ENCODE measurements around the gene ZMYM3. TPM values are rescaled to one million over a fixed set of nuclear protein-coding genes. Genes with fewer than 3 reads are reported as not detected.

Gene ZMYM3
- total and polyA plus RNA-seq, 2 donors (not counting 1 experiment from before 2014, with no cell fraction given): 21.8 to 40.6 TPM

- H3K4me1 ChIP-seq (ENCODE audit: control insufficient read depth in 2 of 2, insufficient read depth in 2 of 2, low read length in 2 of 2): no peaks in the 10 kb centered on the region
- no peaks in the 10 kb centered on the region for H3K27me3 Mint-ChIP-seq
- no peak overlapping the region for H3K9ac ChIP-seq (ENCODE audit: low read length)
- POLR2A ChIA-PET: no interaction called here
- intact Hi-C loops (cut with micrococcal nuclease): no loop called here
- H3K27ac ChIP-seq (ENCODE audit: low read length in 2 of 2): no peak overlapping the region
- H3K27ac Mint-ChIP-seq: no peak overlapping the region
- no peaks in the 10 kb centered on the region for H3K79me2 ChIP-seq (ENCODE audit: control insufficient read depth, insufficient read depth, low read length)
- no peaks in the 10 kb centered on the region for H4K20me1 ChIP-seq (ENCODE audit: control insufficient read depth, insufficient read depth, low read length, poor library complexity, severe bottlenecking)
- WGBS (ENCODE audit: insufficient coverage): no CpG with 5 or more reads among the region's 1 CpG
- no peak overlapping the region for H3K4me2 ChIP-seq (replicated peaks; ENCODE audit: low read depth, low read length, poor library complexity, severe bottlenecking)
- H2AFZ ChIP-seq (ENCODE audit: insufficient read depth, low read depth, low read length, poor library complexity, severe bottlenecking): no peak overlapping the region
- no peak overlapping the region for H3K4me3 Mint-ChIP-seq
- DNase-seq (no peak), ATAC-seq (ENCODE audit: low read depth) (no peak)
- no peaks in the 10 kb centered on the region for H3K9me3 Mint-ChIP-seq (ENCODE audit: insufficient read depth)
- H3K4me1 Mint-ChIP-seq: no peaks in the 10 kb centered on the region
- H3K9me3 ChIP-seq (ENCODE audit: control extremely low read depth in 1 of 3, control insufficient read depth in 2 of 3, insufficient read depth in 1 of 3, low read length in 2 of 3): no peaks in the 10 kb centered on the region
- CTCF ChIA-PET: no interaction called here
- H3K4me3 ChIP-seq (ENCODE audit: control extremely low read depth in 1 of 5, extremely low read depth in 1 of 5, insufficient read depth in 1 of 5, low read depth in 2 of 5, low read length in 4 of 5): no peak overlapping the region
- TF ChIP-seq CTCF (IDR thresholded peaks at IDR 0.05) (no peak), EZH2 (IDR thresholded peaks at IDR 0.05; ENCODE audit: borderline replicate concordance, insufficient read depth, low read depth, low read length, poor library complexity, severe bottlenecking) (no peak)
- H3K27me3 ChIP-seq (replicated peaks in 1 of 4; ENCODE audit: control extremely low read depth in 1 of 4, control insufficient read depth in 3 of 4, insufficient read depth in 4 of 4, low read length in 3 of 4): no peaks in the 10 kb centered on the region
- H3K36me3 ChIP-seq (replicated peaks in 1 of 2; ENCODE audit: control extremely low read depth in 1 of 2, control insufficient read depth in 1 of 2, extremely low read depth in 1 of 2, insufficient read depth in 2 of 2, low read length in 1 of 2): peaks cover 3 to 5% of the 10 kb centered on the region in 2 experiments
These were observed 17.1 kb downstream of the ZMYM3 start for GRCh38 chrX:71236836-71237235.

- no peaks in the 10 kb centered on the region for H3K4me1 Mint-ChIP-seq
- Histone ChIP-seq H2AFZ (ENCODE audit: insufficient read depth, low read depth, low read length, poor library complexity, severe bottlenecking) (no peak overlapping the region), H3K27ac (ENCODE audit: low read length in 2 of 2) (no peak overlapping the region), H3K79me2 (ENCODE audit: control insufficient read depth, insufficient read depth, low read length) (no peaks in the 10 kb centered on the region), H3K4me2 (replicated peaks; ENCODE audit: low read depth, low read length, poor library complexity, severe bottlenecking) (no peak overlapping the region), H3K9ac (ENCODE audit: low read length) (no peak overlapping the region), H3K9me3 (ENCODE audit: control extremely low read depth in 1 of 3, control insufficient read depth in 2 of 3, insufficient read depth in 1 of 3, low read length in 2 of 3) (no peaks in the 10 kb centered on the region), H3K36me3 (replicated peaks in 1 of 2; ENCODE audit: control extremely low read depth in 1 of 2, control insufficient read depth in 1 of 2, extremely low read depth in 1 of 2, insufficient read depth in 2 of 2, low read length in 1 of 2) (peaks cover 1 to 3% of the 10 kb centered on the region in 2 experiments), H4K20me1 (ENCODE audit: control insufficient read depth, insufficient read depth, low read length, poor library complexity, severe bottlenecking) (no peaks in the 10 kb centered on the region), H3K4me3 (ENCODE audit: control extremely low read depth in 1 of 5, extremely low read depth in 1 of 5, insufficient read depth in 1 of 5, low read depth in 2 of 5, low read length in 4 of 5) (no peak overlapping the region), H3K4me1 (ENCODE audit: control insufficient read depth in 2 of 2, insufficient read depth in 2 of 2, low read length in 2 of 2) (no peaks in the 10 kb centered on the region), H3K27me3 (replicated peaks in 1 of 4; ENCODE audit: control extremely low read depth in 1 of 4, control insufficient read depth in 3 of 4, insufficient read depth in 4 of 4, low read length in 3 of 4) (no peaks in the 10 kb centered on the region)
- TF ChIP-seq CTCF (IDR thresholded peaks at IDR 0.05): no peak
- no peak for TF ChIP-seq EZH2 (IDR thresholded peaks at IDR 0.05; ENCODE audit: borderline replicate concordance, insufficient read depth, low read depth, low read length, poor library complexity, severe bottlenecking)
- no peak overlapping the region for H3K4me3 Mint-ChIP-seq
- ChIA-PET POLR2A (no interaction called here), CTCF (no interaction called here)
- H3K9me3 Mint-ChIP-seq (ENCODE audit: insufficient read depth): no peaks in the 10 kb centered on the region
- ATAC-seq (ENCODE audit: low read depth) (no peak), DNase-seq (no peak)
- H3K27me3 Mint-ChIP-seq: no peaks in the 10 kb centered on the region
- intact Hi-C loops (cut with micrococcal nuclease): no loop called here
- H3K27ac Mint-ChIP-seq: no peak overlapping the region
- WGBS (ENCODE audit: insufficient coverage): 100% methylated on average over 1 of the region's 3 CpGs
These were observed 18.5 kb downstream of the ZMYM3 start for GRCh38 chrX:71235482-71235881.
